CD4-positive, alpha-beta T cell treated with Interleukin-10 for 1 hour (primary cell): ENCODE data around the gene RETREG3.
"Not testable (repeated sequence)": the region's sequence is repeated elsewhere in the genome, so short reads cannot be mapped to it uniquely, and the experiment has no call there.

Experiments used
- DNase-seq: peaks from one replicate; pipeline ENCODE4 v3.0.0-alpha.2; 2020

RETREG3 gene

GRCh38 chr17:42568341-42569111 is 40.6 kb downstream of the RETREG3 start:
- no peak for DNase-seq

GRCh38 chr17:42566883-42567573 is 42.1 kb downstream of the RETREG3 start, which contains the start of gene MLX:
TSS of gene MLX (plus strand) at chr17:42567100. CDS start at chr17:42567125, 25 bp downstream.
- peak; percentile 93 for DNase-seq

- no peak for DNase-seq
Observed at GRCh38 chr17:42566215-42566882, 42.8 kb downstream of the RETREG3 start.

GRCh38 chr17:42565523-42566214 is 43.5 kb downstream of the RETREG3 start:
- no peak for DNase-seq

- DNase-seq: no peak
Observed at GRCh38 chr17:42564815-42565522, 44.2 kb downstream of the RETREG3 start.

- no peak for DNase-seq
Observed at GRCh38 chr17:42563950-42564349, 45.2 kb downstream of the RETREG3 start.

- no peak for DNase-seq
Observed at GRCh38 chr17:42563543-42563942, 45.6 kb downstream of the RETREG3 start.

- DNase-seq: no peak
Observed at GRCh38 chr17:42563143-42563509, 46.0 kb downstream of the RETREG3 start.

- DNase-seq: no peak
Observed at GRCh38 chr17:42562388-42563142, 46.6 kb downstream of the RETREG3 start.

GRCh38 chr17:42561897-42562387 is 47.2 kb downstream of the RETREG3 start, which contains the start of gene COASY:
TSS of gene COASY (plus strand) at chr17:42562148. CDS start at chr17:42562623, 475 bp downstream.
- DNase-seq: peak; percentile 95

- no peak for DNase-seq
Observed at GRCh38 chr17:42560246-42560645, 48.9 kb downstream of the RETREG3 start.

GRCh38 chr17:42559075-42559474 is 50.1 kb downstream of the RETREG3 start:
- DNase-seq: no peak

GRCh38 chr17:42555961-42556617 is 53.1 kb downstream of the RETREG3 start:
- DNase-seq: not testable (repeated sequence)

- DNase-seq: no peak
Observed at GRCh38 chr17:42555122-42555622, 54.0 kb downstream of the RETREG3 start.

GRCh38 chr17:42554250-42555121 is 54.7 kb downstream of the RETREG3 start:
- DNase-seq: peak; percentile 83

- DNase-seq: no peak
Observed at GRCh38 chr17:42553866-42554249, 55.3 kb downstream of the RETREG3 start.

GRCh38 chr17:42553161-42553818 is 55.9 kb downstream of the RETREG3 start:
- no peak for DNase-seq

- DNase-seq: not testable (repeated sequence)
Observed at GRCh38 chr17:42552736-42553135, 56.4 kb downstream of the RETREG3 start, which contains the start of gene HSD17B1. TSS of gene HSD17B1 (plus strand) at chr17:42552923. CDS start at chr17:42552934, 11 bp downstream.
